Epithelial cell of proximal tubule (primary cell): ENCODE results near the gene MLXIPL. TPM values are rescaled to one million over a fixed set of nuclear protein-coding genes. Genes with fewer than 3 reads are reported as not detected.

Experiments used
- DNase-seq: peaks from one replicate; pipeline ENCODE4 v3.0.0-alpha.2; 2011; ENCODE audit warnings: low read depth
- H3K4me3 ChIP-seq: 2 replicates; pipeline ENCODE4 v1.5.1; 2011; ENCODE audit warnings: low read depth, mild to moderate bottlenecking, low read length
- CTCF ChIP-seq: conservative IDR thresholded peaks from 2 replicates; pipeline ENCODE4 v1.5.1; 2012; ENCODE audit warnings: low read depth, mild to moderate bottlenecking, low read length
- total RNA-seq: library from RNA; depleted of rRNA; stranded (reverse); fragments of >200 nt; gene quantifications from 2 replicates; pipeline ENCODE4 v1.2.3, GENCODE V29; 2015

MLXIPL gene
- total RNA-seq, 1 donor from 2014 or later = not detected

GRCh38 chr7:73549176-73549575 is 75.1 kb downstream of the MLXIPL start:
- DNase-seq = no peak
- TF ChIP-seq CTCF = no peak
- no peak overlapping the region for H3K4me3 ChIP-seq

- no peak for DNase-seq
- no peak overlapping the region for H3K4me3 ChIP-seq
- no peak for TF ChIP-seq CTCF
Observed at GRCh38 chr7:73547841-73548240, 76.5 kb downstream of the MLXIPL start.

GRCh38 chr7:73544678-73545077 is 79.6 kb downstream of the MLXIPL start:
- no peak overlapping the region for H3K4me3 ChIP-seq
- TF ChIP-seq CTCF = no peak
- DNase-seq = no peak

Other genes starting within 250 kb of the MLXIPL start
- 1.8 and 4.0 TPM in 2 replicates for gene FZD9, start 190.7 kb downstream of the MLXIPL start, total RNA-seq
- gene BAZ1B, start 102.2 kb downstream of the MLXIPL start, total RNA-seq = 47.2 and 51.9 TPM in 2 replicates
- 53.2 and 64.2 TPM in 2 replicates for gene BCL7B, start 66.8 kb downstream of the MLXIPL start, total RNA-seq
- gene TBL2, start 45.9 kb downstream of the MLXIPL start, total RNA-seq = 29.6 and 56.4 TPM in 2 replicates
- 4.1 and 12.2 TPM in 2 replicates for gene VPS37D, start 43.3 kb upstream of the MLXIPL start, total RNA-seq
- 2.7 and 6.1 TPM in 2 replicates for gene DNAJC30, start 58.9 kb upstream of the MLXIPL start, total RNA-seq
- gene BUD23, start 59.1 kb upstream of the MLXIPL start, total RNA-seq = 65.2 and 87.1 TPM in 2 replicates
- gene STX1A, start 95.1 kb upstream of the MLXIPL start, total RNA-seq = 18.0 and 22.4 TPM in 2 replicates
- 52.1 and 53.6 TPM in 2 replicates for gene ABHD11, start 114.3 kb upstream of the MLXIPL start, total RNA-seq
- 29.7 and 85.9 TPM in 2 replicates for gene CLDN3, start 145.7 kb upstream of the MLXIPL start, total RNA-seq
- 277 and 503 TPM in 2 replicates for gene CLDN4, start 206.5 kb upstream of the MLXIPL start, total RNA-seq
- 8.4 and 13.7 TPM in 2 replicates for gene METTL27, start 218.0 kb upstream of the MLXIPL start, total RNA-seq
- not detected in 2 replicates for gene TMEM270, start 236.6 kb upstream of the MLXIPL start, total RNA-seq